ENCODE results near the gene HTRA1. TPM values are rescaled to one million over a fixed set of nuclear protein-coding genes. Genes with fewer than 3 reads are reported as not detected.

The HTRA1 gene
- total RNA-seq, 1 experiment from 2014 or later: 1,894 TPM

- DNase-seq (ENCODE audit: low read depth): no peak
These were observed 32.9 kb downstream of the HTRA1 start for GRCh38 chr10:122494173-122494820.

- peak; percentile 98 for DNase-seq (ENCODE audit: low read depth)
These were observed 33.5 kb downstream of the HTRA1 start for GRCh38 chr10:122494833-122495232.

DNA sequence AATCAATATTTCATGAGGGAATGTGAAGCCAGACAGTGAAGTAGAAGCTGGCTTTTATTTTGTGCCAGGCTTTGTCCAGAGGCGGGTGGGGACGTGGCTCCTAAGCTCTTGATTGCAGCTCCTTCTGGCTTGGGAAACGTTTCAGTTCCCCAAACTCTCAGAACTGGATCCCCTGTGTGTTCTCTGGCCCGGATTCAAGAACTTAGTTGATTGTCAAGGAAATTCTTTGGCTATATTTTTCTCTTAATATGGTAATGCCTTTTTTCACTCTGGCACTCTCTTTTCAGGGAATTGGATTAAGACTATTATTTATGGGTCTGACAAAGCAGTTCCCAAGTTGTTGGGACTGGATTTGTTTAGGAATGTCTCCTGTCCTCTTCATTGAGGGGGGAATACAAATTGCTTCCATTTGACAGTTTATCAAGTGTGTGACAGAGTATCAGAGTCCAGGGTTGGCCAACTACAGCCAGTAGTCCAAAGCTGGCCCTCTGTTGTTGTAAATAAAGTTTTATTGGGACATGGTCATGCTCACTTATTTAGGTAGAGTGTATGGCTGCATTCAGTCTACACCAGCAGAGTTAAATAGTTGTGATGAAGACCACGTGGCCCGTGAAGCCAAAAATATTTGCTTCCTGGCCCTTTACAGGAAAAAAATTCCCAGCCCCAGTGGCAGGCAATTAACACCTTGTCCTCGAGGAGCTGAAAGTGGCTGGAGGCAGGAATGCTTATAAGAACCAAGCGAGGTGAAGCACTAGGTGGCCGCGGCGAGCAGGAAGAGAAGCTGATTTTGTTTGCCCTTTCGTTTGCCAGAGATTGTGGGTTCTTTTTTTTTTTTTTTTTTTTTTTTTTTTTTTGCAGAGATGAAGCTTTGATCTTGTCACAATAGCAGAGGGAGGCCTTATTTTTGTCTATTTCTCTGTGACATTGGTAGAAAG, 34.3 kb downstream of the HTRA1 start:
- DNase-seq (ENCODE audit: low read depth): peak; percentile 63

GRCh38 chr10:122497241-122497640, 35.9 kb downstream of the HTRA1 start:
- DNase-seq (ENCODE audit: low read depth): no peak

GRCh38 chr10:122498521-122498920, 37.2 kb downstream of the HTRA1 start:
- DNase-seq (ENCODE audit: low read depth): no peak

- DNase-seq (ENCODE audit: low read depth): no peak
These were observed 37.7 kb downstream of the HTRA1 start for GRCh38 chr10:122499012-122499411.

DNA sequence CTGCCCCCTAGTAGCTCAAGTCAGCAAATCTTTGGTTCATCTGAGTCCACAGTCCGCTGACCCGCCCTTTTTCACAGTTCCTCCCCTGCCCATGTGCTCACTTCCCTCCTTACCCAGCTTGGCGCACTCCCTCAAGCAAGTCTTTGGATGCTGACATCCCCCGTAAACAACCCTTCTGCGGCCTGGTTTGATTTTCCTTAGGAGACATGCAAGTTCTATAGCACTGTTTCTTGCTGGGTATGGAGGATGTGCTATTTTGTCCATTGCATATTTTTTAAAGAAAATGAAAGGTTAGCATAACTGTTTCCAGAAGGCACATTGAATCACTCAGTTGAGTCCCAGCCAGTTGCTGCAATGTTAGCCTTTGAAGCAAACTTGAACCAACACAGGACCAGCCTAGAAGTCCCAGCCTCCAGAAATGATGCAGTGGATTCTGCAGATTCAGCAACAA, 38.2 kb downstream of the HTRA1 start:
- no peak for DNase-seq (ENCODE audit: low read depth)

DNA sequence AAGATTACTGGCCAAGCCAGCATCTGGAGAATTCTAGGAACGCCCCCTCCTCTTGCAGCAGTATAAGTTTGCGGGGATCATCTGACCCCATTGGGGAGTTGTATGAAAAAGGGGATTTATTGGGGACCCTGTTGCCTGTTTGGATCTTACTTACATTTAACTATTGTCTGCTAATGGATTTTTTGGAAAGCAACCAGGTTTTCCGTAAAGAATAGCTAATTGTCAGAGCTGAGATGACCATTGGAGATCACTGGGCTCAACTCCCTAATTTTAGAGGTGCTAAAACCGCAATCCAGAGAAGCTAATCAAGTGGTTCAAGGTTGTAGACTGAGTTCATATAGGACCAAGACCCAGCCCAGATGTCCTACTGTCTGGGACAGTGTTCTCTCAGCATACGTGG, 38.8 kb downstream of the HTRA1 start:
- no peak for DNase-seq (ENCODE audit: low read depth)

- DNase-seq (ENCODE audit: low read depth): no peak
These were observed 39.4 kb downstream of the HTRA1 start for GRCh38 chr10:122500726-122501125.

DNA sequence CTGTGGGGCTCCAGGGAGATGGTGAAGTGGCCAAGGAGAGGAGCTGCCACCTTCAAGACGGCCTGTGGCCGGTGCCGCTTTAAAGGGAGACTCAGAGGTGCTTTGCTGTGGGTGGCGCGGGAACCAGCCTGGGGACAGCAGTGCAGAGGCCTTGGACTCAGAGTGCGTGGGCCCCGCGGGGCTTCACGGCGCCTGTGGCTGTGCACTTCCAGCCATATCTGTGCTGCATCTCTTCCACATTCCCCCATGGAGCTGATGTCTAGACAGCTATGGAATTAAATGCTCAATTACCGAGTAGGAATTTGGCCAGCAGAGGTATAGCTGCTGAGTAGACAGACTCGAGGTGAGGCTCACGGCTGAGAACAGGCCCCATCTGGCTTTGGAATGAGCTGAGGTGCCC, 41.7 kb downstream of the HTRA1 start:
- DNase-seq (ENCODE audit: low read depth): no peak

DNA sequence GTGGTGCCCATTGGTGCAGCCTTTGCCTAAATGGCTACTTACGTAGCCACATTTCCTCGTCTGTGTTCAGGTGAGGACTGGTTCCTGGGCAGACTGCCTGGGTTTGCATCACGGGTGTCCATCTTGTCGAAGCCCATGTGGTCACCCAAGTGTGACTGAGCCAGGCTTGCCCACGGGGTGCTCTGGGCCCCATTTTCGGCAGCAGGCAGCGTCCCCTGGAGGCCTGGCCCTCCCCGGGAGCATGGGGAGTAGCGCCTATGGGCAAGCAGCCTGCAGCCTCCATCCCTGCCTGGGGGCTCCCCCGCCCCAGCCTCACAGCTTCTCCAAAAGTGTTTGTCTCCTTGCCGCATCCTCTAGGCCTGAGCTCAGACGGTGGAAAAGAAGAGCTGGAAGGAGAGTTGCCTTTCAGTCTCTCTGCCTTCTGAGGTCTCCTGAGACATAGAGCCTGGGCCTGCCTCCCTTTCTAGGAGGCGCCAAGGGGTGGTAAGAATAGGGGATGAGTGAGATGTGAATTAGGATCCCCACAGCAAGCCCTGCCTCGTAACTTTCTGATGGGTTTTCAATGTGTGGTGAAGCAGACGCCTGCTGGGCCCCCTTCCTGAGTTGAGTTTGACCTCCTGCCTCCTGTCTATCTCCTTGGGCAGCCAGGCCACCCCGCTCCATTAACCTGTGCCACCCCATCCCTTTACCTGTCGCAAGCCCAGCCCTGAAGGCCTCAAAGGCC, 42.7 kb downstream of the HTRA1 start:
- no peak for DNase-seq (ENCODE audit: low read depth)

DNA sequence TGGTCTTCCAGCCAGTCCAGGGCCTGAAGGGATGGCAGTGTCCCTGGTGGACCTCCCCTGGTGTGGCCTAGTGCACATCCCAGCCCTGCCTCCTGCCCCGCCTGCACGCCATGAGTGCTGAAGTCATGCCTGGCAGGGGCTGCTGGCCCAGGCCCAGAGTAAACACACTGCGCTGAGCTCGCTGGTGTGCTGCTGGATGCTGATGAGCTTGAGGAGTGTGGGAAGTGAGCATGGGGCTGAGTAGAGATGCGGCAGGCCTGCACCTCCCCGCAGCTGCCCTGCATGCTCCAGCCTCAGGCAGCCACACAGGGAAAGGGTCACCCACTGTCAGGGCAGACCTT, 43.2 kb downstream of the HTRA1 start:
- DNase-seq (ENCODE audit: low read depth): peak; percentile 89

GRCh38 chr10:122505011-122505410, 43.7 kb downstream of the HTRA1 start:
- no peak for DNase-seq (ENCODE audit: low read depth)

DNA sequence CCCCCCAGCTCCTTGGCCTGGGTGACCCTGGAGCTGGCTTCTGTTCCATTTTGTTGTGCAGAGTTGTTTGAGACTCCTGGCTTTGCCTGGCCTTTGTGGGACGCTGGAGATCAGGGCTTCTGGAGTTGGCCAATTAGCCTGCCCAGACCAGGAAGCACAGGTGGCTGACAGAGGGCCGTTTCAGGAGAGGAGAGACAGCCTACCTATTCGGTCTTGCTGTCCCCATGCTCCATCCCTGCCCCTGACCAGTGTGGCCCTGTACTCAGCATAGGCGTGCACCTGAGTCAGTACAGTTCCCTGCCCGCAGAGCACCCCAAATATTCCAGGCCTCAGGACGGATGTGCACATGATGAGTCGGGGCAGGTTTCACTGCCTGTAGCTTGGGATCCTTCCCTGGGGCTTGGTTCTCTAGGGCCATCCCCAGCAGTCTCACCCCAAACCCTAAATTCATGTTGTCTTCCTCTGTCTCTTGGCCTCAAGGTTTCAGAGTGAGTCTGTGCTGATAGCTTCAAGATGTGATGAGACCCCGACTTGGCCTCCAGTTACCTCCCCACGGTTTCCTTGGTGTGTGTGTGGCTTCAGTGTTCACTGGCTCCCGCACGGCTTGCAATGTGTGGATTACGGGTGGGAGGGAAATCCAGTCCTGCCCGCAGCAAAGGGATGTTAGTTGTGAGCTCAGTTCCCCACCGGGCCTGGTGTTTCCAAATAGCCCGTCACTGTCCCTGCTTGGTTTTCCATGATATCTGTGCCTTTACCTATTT, 44.7 kb downstream of the HTRA1 start:
- no peak for DNase-seq (ENCODE audit: low read depth)

DNA sequence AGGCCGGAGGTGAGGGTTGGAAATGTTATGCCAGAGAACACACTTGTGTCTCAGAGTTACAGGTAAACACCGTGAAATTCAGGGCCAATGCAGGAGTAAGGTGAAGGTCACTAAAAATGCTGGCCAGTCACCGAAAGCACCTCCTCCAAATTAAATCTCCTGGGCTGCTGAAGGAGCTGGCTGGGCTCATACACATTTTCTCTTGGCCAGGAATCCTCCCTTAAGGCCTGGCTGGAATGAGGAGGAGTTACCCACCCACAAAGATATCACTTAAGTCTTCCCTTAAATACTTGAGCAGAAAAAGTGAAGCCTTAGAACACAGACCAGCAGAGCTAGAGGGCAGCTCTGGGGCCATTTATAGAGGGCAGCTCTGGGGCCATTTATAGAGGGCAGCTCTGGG, 46.3 kb downstream of the HTRA1 start:
- no peak for DNase-seq (ENCODE audit: low read depth)

GRCh38 chr10:122508021-122508420, 46.7 kb downstream of the HTRA1 start:
- no peak for DNase-seq (ENCODE audit: low read depth)

DNA sequence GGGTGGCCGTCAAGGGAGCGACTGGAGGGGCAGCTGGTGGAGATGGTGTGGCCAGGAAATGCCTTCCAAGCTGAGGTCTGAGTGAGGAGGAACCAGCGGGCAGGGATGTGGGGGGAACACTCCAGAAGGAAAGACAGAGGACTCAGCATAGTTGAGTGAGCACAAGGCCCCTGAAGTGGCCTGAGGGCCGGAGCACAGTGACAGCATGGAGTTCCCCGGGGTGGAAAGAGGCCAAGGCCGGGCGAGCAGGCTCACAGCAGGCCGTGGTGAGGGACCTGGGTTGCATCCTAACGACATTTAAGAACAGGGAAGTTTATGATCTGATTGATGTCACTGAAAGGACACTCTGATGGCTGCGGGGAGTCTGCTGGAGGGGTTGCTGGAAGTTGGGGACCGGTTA, 48.0 kb downstream of the HTRA1 start:
- no peak for DNase-seq (ENCODE audit: low read depth)

- no peak for DNase-seq (ENCODE audit: low read depth)
These were observed 49.0 kb downstream of the HTRA1 start for GRCh38 chr10:122510326-122510725.

DNA sequence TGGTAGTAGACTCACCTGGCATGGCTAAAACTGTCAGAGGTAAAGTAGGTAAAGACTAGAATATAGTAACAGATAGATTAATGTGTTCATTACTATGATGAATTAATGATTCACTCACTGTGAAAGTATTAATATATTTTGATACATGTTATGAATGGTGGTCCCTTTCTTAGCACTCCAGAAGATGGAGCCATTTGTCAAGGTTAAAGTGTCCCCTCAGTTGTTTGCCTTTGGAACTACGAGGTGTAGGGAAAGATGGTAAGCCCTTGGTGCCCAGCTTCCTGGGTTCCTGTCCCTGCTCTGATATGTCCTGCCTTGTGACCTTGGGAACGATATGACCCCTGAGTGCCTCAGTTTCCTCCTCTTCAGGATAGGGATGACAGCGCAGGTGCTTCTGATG, 49.4 kb downstream of the HTRA1 start:
- no peak for DNase-seq (ENCODE audit: low read depth)

GRCh38 chr10:122513053-122513452, 51.7 kb downstream of the HTRA1 start:
- DNase-seq (ENCODE audit: low read depth): no peak

DNA sequence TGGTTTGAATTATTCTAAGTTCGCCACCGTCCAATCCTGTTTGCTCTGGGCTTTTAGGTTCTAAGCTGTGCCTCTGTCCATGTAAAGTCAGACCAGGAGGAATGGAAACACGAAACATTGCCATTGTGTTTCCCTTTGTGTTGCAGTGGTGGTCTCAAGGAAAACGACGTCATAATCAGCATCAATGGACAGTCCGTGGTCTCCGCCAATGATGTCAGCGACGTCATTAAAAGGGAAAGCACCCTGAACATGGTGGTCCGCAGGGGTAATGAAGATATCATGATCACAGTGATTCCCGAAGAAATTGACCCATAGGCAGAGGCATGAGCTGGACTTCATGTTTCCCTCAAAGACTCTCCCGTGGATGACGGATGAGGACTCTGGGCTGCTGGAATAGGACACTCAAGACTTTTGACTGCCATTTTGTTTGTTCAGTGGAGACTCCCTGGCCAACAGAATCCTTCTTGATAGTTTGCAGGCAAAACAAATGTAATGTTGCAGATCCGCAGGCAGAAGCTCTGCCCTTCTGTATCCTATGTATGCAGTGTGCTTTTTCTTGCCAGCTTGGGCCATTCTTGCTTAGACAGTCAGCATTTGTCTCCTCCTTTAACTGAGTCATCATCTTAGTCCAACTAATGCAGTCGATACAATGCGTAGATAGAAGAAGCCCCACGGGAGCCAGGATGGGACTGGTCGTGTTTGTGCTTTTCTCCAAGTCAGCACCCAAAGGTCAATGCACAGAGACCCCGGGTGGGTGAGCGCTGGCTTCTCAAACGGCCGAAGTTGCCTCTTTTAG, 52.9 kb downstream of the HTRA1 start:
- no peak for DNase-seq (ENCODE audit: low read depth)
